HG02981 (cell line): ENCODE measurements around the gene GTSE1.

ENCODE experiments used
- ATAC-seq: cut with Tn5 transposase; IDR thresholded peaks from one replicate; pipeline ENCODE4 v1.9.1; 2021; ENCODE audit warnings: mild to moderate bottlenecking, moderate library complexity; ENCODE audit not compliant: unreplicated experiment

The GTSE1 gene

DNA sequence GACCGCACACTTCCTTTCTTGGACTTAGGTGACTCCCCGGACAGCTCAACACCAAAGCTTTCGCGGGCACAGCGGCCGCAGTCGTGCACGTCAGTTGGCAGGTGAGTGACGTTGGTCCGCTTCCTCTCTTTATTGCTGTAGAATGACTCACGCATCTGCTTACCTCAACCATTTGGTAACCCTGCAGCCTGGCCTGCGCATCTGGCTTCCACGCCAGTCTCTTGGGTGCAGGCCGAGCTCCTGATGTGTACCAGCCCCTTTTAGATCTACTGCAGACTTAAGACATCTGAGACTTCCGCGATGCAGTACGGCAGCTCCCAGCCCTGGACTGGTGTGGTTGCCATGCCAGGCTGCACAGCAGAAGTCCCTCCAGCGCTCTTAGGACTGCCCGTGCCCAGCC lies 26.5 kb downstream of the GTSE1 start:
- no peak for ATAC-seq

DNA sequence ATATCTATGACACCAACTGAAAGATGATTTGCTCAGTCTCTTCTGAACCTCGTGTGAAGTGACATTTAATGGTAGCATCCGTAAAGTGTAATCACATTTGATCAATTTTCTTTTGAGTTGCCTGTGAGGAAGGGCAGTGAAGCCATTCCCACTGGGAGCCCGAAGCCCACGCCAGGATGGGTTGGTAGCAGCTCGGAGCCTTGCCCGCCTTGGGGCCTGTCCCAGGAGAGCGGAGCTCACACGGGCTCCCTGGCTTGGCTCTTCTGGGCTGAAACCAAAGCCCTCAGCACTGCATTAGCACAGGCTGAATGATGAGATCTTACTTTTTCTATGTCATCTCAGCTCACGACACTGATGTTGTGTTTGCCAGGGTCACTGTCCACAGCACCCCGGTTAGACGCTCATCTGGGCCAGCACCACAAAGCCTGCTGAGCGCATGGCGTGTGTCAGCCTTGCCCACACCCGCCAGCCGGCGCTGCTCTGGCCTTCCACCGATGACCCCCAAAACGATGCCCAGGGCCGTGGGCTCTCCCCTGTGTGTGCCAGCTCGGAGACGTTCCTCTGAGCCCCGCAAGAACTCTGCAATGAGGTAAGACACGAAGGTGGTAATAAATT lies 29.5 kb downstream of the GTSE1 start:
- no peak for ATAC-seq

DNA sequence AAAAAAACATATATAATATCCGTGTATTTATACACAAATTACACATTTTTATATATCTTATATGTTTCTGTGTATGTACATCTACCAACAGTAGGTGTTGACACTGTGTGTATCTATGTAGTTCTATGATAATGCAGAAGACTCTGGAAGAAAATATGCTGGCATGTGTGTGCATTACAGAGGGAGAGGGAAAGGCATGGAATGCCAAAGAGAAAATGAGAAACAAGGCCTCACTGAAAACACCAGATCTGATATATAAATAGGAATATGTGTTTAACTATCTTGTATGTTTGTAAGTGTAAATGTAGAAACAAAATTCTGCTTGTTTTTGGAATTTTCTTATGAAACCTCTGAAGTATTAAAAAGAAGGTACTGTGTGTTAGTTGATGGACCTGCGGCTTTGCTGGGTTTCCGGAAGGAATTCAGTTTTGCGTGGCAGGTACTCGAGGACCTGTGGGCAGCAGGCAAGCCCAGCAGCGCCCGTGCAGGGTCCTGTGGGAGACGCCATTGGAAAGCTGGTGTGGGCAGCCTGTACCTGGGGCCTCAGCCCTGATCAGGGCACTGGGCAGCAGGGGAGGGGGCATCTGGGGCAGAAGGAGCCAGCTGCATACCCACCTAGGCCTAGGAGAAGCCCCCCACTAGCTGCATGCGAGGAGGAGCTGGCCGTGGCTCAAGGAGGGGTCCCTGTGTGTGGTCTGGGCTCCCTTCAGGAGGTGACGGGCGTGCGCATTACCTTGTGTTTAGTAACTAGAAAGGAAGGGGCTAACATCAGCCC lies 31.2 kb downstream of the GTSE1 start:
- ATAC-seq: no peak

DNA sequence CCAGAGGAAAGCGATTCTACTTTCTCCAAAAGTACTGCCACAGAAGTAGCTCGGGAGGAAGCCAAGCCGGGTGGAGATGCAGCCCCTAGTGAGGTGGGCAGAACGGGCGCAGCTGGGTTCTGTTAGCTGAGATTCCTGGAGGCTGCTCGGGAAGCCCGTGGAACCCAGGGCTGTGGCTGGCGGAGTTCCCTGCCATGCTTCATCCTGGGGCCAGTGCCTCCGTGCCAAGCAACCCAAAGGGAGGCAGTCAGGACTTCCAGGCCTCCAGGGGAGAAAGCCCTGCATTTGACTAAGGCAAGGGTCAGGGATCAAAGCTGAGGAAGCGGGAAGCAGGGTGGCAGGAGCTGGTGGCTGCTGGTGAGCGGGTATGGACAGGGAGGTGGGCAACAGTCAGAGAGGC lies 32.1 kb downstream of the GTSE1 start:
- ATAC-seq: no peak

DNA sequence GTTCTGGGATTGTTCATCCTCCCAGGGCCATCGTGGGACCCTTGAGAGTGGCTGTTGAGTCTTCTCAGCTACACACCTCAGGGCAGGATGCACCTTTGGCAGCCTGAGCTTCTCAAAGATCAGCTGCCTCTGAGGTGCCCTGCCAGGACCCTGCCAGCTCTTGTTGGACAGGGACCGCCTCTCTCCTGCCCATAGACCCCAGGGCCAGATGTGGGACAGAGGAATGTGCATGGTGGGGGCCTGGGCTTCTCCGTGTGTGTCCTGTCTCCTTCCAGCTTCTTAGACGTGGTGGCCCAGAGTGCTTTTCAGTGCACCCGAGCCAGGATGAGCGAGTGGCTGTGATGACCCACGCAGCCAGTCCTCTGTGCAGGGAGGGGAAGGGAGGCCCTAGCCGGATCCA lies 32.9 kb downstream of the GTSE1 start:
- no peak for ATAC-seq

DNA sequence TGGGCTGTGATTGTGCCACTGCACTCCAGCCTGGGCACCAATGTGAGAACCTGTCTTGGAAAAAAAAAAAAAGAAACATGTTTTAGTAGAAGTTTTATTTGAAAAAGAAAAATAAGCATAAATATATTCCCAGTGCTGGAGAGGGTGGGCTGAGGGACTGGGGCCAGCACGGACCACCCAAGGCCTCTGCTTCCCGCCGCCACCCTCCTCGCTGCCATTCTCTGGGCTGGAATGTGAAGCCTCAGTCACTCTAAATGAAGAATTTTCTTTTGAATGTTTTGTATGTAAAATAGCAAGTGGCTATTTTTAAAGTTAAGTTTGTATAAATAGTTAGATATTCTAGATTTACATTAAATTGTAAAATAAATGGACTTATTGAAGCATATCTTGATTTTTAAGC lies 33.8 kb downstream of the GTSE1 start:
- ATAC-seq: no peak

DNA sequence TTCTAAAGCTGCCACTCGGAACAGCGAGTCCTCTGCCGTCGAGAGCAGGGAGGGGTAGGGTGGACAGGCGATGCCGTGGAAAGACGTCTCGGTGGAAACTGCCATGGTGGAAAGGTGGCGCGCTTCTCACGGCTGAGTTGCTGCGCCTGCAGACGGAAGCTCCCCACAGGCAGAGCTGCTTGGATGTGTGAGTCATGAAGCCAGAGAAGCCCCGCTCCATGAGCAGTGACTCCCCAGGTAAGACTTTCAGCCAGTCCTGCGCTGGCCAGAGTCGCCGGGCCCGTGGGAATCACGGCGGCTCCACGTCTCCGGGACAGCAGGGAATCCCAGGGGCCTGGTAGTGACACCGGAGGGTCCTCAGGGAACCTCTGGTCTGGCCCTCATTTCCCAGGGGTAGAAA lies 34.8 kb downstream of the GTSE1 start:
- ATAC-seq: no peak

DNA sequence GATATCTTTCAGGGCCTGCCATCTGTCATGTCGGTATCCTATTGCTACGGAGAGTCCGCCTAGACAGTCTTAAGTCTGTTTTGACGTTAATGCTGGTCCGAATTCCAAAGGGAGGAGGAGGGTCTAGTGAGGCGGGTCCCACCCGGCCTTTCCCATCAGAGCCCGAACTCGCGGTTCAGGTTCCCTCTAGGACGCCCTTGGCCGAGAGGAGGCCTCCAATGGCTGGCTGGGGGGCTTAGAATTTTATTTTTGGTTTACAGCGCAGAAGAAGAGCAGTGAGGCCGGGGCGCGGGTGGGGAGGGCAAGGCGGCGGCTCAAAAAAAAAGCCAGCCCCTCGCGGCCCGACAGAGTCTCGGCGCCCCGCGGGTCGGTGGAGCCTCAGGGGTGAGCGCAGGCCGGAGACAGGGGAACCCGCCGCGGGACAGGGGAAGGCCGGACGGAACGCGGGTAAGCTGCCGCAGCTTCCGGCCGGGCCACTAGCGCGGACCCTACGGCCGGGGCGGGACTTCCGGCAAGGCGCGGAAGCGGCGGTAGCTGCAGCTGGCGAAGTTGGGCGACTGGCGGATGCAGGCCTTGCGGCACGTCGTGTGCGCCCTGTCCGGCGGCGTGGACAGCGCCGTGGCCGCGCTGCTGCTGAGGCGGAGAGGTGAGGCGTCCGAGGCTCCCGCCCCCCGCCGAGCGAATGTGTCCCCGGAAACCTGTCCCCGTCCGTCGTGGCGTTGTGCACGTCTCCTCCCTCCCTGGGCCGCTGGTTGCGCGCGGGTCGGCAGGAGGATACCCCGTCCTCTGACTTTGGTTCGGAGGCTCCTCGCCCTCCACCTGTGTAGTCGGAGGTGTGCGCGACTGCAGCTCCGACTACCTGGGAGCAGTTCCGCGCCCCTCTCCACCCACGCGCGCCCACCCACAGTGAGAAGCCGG lies 38.8 kb downstream of the GTSE1 start, which contains the start of gene TRMU:
Gene TRMU (plus strand): TSS at position 514 of the 918 bp plus-strand sequence. CDS start 51 bp downstream, at position 565.
- peak; percentile 79 for ATAC-seq

DNA sequence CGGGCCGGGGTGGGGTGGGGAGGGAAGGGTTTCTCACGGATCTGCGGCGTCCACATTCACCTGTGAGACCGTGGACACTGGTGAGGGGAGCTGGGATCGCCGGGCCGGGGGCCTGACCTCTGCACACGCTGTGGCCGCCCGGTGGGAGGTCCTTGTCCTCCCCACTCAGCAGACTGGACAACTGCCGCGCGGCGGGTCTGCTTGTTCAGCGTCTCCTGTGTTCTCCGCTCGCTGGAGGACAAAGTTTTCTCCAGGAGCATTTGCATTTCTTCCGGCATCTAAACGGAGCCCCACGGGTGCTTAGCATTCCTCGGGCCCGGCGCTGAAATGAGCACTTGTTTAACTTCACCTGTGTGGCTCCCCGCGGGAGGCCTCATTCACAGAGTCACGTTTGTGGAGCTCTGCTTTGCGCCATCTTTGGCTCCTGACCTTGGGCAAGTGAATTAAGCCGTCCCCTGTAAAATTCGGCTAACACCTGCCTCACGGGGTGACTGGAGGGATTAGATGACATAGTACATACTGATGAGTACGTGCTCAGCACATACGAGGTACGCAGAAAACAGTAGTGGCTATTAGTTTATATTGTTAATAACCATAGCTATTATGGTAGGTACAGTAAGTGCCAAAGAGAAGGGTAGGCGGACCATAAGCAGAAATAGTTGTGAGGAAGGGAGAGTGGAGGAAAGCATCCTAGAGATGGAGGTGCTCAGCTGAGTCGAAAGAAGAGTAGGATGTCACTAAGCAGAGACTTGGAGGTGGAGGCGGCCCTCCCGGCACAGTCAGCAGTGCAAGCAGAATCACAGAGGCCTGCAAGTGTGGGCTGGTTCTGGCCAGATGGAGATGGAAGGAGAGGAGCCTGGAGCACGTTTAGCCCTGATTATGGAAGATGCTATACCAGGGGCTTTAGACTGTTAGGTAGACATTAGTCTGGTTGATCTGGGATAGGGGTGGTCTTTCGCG lies 39.7 kb downstream of the GTSE1 start:
- no peak for ATAC-seq

DNA sequence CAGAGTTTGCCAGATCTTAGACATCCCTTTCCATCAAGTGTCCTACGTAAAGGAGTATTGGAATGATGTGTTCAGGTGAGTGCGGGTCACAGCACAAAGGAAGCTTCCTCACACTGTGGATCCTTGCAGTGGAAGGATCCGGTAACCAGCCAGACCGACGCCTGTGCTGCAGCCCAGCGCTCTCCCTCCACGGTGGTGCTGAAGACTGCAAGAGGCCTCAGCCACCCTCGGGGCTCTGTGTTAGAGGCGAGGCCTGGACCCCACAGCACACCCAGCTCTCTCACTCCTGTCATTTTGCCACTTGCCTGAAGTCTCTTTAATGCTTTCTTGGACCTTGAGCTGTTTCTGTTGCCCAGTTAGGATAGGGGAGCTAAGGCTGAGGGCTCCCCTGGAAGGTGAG lies 41.2 kb downstream of the GTSE1 start:
- no peak for ATAC-seq

DNA sequence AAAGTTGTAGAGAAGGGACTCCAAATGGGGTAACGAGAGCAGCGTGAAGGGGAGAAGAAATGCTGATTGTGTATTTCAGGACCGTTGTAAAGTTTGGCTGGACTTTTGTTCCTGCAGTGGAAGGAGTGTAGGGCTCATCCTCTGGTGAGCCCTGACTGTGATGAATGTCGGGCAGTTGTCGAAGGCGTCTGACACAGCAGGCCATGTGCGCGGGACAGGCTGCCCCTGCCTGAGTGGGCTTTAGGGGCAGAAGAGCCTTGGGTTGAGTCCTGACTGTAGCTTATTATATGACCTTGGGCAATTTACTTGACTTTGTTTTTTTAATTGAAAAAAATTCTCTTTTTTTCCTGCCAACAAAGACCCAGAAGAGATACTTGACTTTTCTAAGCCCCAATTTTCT lies 42.0 kb downstream of the GTSE1 start:
- no peak for ATAC-seq

DNA sequence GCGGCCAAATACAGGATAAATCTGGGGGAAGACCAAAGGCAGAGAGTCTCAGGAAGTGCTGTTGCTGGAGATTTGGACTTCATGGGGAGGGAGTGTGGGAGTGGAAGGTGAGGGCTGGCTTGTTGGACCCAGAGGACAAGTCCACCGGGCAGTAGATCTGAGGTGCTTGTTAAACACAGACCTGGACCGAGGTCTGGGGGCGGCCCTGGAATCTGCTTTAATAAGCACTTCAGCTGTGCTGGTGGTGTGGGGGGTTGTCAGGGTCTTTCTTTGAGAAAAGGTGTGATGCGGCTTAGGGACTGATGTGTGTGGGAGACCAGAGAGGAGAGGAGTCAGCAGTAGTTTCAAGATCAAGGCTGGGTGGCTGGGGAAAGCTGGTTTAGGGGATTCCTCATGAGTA lies 43.3 kb downstream of the GTSE1 start:
- no peak for ATAC-seq

DNA sequence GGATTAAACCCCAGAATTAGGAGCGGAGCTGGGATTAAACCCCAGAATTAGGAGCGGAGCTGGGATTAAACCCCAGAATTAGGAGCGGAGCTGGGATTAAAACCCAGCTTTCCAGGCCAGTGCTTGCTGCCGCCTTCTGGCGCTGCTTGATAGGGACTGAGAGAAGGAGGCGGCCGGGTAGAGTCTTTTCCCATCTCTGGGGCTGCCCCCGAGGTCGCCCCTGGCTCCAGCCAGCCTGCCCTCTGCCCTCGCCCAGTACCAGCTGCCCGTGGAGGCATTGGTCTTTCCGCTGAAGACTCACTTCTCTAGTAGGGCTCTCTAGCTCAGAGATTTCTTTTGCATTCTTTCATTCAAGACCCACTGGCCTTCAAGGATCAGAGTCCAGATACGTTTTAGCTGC lies 44.0 kb downstream of the GTSE1 start:
- ATAC-seq: no peak

DNA sequence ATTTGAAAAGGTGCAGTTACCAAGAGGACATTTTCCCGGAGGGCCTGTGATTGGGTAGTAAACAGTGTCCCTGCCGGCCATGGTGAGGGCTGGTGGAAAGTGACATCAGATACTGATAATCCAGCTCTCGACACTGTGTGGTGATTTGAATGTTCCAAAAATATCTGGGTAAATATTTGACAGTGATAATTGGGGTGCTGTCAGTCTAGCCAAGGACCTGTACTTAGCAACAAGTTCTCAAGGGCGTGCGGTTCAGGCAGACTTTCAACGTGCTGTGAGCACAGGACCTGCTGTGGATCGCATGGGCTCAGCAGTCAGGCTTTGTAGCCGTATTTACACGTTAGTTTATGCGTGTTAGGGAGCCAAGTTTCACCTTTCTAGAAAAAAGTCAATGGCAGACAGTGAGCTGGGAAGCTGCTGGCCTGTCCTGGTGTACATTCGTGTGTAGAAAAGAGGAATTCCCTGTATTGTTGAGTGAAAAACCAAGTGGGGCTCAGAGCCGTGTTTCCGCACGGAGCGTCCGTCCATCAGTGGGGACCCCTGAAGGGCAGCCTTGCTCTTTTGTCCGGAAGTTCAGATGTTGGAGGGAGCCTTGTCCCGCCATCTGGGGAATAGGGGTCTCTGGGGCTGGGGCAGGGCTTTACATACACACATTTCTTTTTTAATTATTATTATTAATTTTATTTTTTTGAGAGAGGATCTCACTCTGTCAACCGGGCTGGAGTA lies 50.2 kb downstream of the GTSE1 start:
- no peak for ATAC-seq

DNA sequence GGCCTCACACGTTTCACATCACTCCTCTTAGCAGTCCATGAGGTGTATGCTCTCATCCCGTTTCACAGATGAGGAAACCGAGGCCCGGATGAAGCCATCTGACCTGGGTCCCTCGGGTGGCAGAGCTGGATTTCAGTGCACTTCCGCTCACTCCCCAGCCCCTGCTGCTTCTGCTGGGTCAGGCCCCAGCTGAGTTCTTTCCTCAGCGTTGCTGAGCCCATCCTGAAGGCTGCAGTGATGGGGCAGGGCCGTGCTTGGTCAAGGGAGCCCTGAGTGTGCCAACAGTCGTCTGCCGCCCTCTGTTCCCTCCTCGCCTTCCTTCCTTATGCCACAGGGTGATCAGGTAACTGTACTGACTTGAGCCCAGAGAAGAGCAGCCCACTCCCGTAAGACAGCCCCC lies 51.0 kb downstream of the GTSE1 start:
- ATAC-seq: no peak

DNA sequence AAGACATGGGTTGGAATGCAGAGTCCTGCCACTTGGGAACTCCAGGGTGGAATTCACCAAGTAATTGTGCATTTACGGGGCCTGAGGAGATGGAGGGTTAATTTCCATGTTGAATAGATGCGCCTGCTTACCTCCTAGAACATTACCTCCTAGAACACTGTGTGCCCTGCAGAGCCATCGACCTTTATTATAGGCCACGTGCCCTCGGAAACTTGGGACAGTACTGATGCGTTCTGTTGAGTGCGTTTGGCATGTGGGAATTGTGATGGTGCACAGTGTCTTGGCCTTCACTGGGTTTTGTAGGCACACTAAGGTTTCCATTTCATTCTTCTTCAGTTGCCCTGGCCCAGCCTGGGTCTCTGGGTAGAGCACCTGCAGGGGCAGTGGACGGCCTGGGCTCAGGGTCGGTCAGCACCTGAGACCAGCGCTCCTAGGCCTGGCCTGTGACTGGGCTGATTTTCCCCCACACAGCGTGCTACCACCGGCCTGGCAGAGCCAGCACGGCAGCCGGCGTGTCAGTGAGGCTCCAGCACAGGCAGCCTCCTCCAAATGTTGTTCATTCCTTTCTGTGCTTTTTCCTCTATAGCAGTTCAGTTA lies 51.5 kb downstream of the GTSE1 start:
- ATAC-seq: no peak

DNA sequence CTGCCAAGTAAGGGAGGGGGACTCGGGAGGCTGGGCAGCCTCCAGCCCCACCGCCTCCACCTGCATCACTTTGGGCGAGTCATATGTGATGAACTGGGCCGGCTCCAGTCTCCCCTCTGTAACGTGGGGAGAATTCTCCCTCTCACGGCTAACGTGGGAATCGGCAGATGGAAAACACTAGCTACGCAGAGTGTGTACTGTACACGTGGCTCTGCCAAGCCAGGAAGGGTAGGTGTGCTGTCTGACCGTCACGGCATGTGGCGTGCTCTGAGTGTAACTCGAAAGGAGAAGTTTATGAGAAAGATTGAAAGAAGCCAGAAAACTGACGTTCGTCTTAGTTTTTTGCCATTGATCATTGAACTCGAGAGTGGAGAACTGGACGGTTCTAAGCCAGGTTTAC lies 52.6 kb downstream of the GTSE1 start:
- ATAC-seq: no peak

DNA sequence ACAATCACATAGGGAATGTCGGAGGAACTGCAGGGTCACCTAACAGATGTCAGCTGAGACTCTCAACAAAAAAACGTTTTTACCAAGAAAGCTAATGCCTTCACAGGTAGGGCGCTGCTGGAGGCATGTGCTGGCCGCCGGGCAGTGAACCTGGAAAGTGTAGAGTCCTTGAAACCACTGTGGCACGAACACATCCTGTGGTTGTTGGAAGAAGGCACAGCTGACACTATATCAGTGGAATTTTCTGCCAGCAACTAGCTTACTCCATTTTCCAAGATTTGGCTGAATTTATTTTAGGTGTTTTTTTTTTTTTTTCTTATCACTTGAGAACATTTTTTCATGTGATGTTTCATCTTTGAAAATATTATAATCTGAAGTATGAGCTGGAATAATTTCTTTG lies 53.0 kb downstream of the GTSE1 start:
- no peak for ATAC-seq

DNA sequence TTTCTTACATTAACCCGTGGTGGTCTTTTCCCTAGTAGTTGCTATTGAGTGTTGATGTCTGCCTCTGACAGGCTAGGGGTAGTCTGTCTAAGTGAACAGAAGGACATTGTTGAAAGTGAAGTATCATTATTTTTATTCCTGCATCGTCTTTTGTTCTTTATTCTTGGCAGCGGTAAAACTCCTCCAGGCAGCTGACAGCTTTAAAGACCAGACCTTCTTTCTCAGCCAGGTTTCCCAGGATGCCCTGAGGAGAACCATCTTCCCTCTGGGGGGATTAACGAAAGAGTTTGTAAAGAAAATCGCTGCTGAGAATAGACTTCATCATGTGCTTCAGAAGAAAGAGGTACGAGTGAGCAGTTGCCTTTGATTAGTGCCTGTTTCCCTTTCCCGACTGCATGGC lies 53.5 kb downstream of the GTSE1 start:
- no peak for ATAC-seq
